ENCODE measurements around the gene ERC2.

DNA sequence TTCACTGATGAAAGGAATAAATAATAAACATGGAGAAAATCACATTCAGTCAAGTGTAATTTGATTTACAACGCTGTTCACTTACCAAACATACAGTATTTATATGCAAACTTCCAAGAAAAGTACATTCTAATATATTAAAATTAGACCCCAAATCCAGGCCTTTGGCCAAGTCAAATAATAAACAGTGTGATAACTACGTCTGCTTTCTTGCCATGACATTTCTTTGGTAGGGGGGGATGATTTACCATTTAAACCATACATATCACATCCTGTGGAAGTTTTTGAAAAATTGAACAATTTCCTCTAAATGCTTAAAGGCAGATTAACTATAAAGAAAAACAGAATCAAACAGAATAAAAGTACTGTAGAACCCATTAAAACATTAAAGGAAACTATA, 613.0 kb downstream of the ERC2 start:
- TF ChIP-seq, protein P1, sequence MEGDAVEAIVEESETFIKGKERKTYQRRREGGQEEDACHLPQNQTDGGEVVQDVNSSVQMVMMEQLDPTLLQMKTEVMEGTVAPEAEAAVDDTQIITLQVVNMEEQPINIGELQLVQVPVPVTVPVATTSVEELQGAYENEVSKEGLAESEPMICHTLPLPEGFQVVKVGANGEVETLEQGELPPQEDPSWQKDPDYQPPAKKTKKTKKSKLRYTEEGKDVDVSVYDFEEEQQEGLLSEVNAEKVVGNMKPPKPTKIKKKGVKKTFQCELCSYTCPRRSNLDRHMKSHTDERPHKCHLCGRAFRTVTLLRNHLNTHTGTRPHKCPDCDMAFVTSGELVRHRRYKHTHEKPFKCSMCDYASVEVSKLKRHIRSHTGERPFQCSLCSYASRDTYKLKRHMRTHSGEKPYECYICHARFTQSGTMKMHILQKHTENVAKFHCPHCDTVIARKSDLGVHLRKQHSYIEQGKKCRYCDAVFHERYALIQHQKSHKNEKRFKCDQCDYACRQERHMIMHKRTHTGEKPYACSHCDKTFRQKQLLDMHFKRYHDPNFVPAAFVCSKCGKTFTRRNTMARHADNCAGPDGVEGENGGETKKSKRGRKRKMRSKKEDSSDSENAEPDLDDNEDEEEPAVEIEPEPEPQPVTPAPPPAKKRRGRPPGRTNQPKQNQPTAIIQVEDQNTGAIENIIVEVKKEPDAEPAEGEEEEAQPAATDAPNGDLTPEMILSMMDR (IDR thresholded peaks at IDR 0.05): no peak
- TF ChIP-seq ZFX (IDR thresholded peaks at IDR 0.05; ENCODE audit: borderline replicate concordance): no peak

Data from 22Rv1 (cell line).